NCI-H1048 (cell line): ENCODE measurements around the gene OR2T29.
"Not testable (repeated sequence)": the region's sequence is repeated elsewhere in the genome, so short reads cannot be mapped to it uniquely, and the experiment has no call there.

Source experiments
- DNase-seq: peaks from one replicate; lab custom pipeline; 2025; lab: John Stamatoyannopoulos, UW

Gene OR2T29

GRCh38 chr1:248562672-248563071 lies at the start of gene OR2T29:
Gene OR2T29, minus strand, starts transcription at chr1:248562772. Its CDS starts 3,281 bp downstream, at chr1:248559491.
- DNase-seq: not testable (repeated sequence)

GRCh38 chr1:248611883-248612414 lies 49.4 kb upstream of the OR2T29 start:
- DNase-seq: no peak

GRCh38 chr1:248610301-248610700 lies 47.7 kb upstream of the OR2T29 start:
- no peak for DNase-seq

GRCh38 chr1:248599396-248599795 lies 36.8 kb upstream of the OR2T29 start:
- DNase-seq: no peak

- no peak for DNase-seq
Measured at GRCh38 chr1:248597589-248597988, 35.0 kb upstream of the OR2T29 start, which contains the start of gene OR2T10. Gene OR2T10, minus strand, starts transcription at chr1:248597700. Its CDS starts 3,932 bp downstream, at chr1:248593768.

- no peak for DNase-seq
Measured at GRCh38 chr1:248596615-248597014, 34.0 kb upstream of the OR2T29 start.

GRCh38 chr1:248593226-248593625 lies 30.7 kb upstream of the OR2T29 start:
- DNase-seq: no peak

- no peak for DNase-seq
Measured at GRCh38 chr1:248592655-248593054, 30.1 kb upstream of the OR2T29 start.

GRCh38 chr1:248590055-248590454 lies 27.5 kb upstream of the OR2T29 start:
- DNase-seq: no peak

- no peak for DNase-seq
Measured at GRCh38 chr1:248589334-248589733, 26.8 kb upstream of the OR2T29 start.

GRCh38 chr1:248585266-248585665 lies 22.7 kb upstream of the OR2T29 start:
- DNase-seq: no peak

- DNase-seq: no peak
Measured at GRCh38 chr1:248576260-248576980, 13.8 kb upstream of the OR2T29 start.

- DNase-seq: not testable (repeated sequence)
Measured at GRCh38 chr1:248574657-248575056, 12.1 kb upstream of the OR2T29 start, which contains the start of gene OR2T34. Gene OR2T34, minus strand, starts transcription at chr1:248574757. Its CDS starts 0 bp downstream, at chr1:248574757.

GRCh38 chr1:248573856-248574255 lies 11.3 kb upstream of the OR2T29 start:
- DNase-seq: not testable (repeated sequence)

- DNase-seq: not testable (repeated sequence)
Measured at GRCh38 chr1:248572049-248572448, 9.5 kb upstream of the OR2T29 start.

GRCh38 chr1:248570811-248571210 lies 8.2 kb upstream of the OR2T29 start:
- DNase-seq: not testable (repeated sequence)

GRCh38 chr1:248569049-248569448 lies 6.5 kb upstream of the OR2T29 start:
- not testable (repeated sequence) for DNase-seq

GRCh38 chr1:248565530-248566373 lies 3.2 kb upstream of the OR2T29 start:
- not testable (repeated sequence) for DNase-seq

GRCh38 chr1:248551027-248551426 lies 11.5 kb downstream of the OR2T29 start:
- not testable (repeated sequence) for DNase-seq

GRCh38 chr1:248547383-248547782 lies 15.2 kb downstream of the OR2T29 start:
- not testable (repeated sequence) for DNase-seq

GRCh38 chr1:248537449-248537848 lies 25.1 kb downstream of the OR2T29 start:
- DNase-seq: not testable (repeated sequence)

GRCh38 chr1:248521856-248522255 lies 40.7 kb downstream of the OR2T29 start:
- DNase-seq: no peak
